ENCODE results near the gene USP24.

DNA sequence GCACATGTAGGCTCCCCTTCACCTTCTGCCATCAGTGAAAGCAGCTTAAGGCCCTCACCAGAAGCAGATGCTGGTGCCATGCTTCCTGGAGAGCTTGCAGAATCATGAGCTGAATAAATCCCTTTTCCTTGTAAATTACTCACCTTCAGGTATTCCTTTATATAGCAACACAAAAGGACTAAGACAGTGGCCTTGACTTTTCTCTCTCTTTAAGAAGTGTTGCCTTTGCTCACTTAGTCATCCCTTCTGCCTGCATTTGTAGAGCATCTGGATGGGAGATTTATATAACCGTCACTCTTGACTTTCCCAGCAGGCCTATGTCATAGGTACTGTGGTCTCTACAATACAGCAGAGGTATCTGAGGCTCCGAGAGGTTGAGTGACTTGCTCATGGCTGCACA, 172.2 kb downstream of the USP24 start:
- TF ChIP-seq POLR2A (IDR thresholded peaks at IDR 0.05; ENCODE audit: low read length) (no peak), GATA1 (IDR thresholded peaks at IDR 0.05; ENCODE audit: low read depth, low read length) (no peak)

Measured in erythroblast (primary cell).